HG03066 (cell line): Measurements from ENCODE around the gene ABCB1.

Experiments used
- ATAC-seq: cut with Tn5 transposase; IDR thresholded peaks from one replicate; pipeline ENCODE4 v1.9.1; 2021; ENCODE audit warnings: low read depth; ENCODE audit not compliant: unreplicated experiment

ABCB1 gene

GRCh38 chr7:87600130-87601124, at the start of gene ABCB1:
ABCB1 (minus strand) TSS chr7:87600884; CDS start chr7:87600184, 700 bp downstream.
- ATAC-seq: peak; percentile 58

DNA sequence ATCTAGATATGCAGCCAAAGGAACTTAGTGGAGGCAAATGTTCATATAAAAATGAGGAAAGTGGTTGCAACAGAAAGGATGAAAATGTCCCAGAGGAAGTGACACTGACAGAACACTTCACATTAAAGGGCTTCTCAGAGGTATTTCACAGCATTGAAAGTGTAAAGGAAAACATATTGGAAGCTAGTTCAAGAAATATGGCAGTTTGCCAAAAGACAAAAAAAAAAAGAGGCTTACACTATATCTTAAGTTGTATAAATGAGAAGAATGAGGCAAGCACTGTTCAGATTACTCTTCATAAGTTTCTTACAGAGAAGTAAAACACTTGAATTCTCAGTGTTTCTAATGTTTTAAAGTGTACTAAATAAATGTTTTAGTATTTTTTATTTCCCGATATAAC, 47.6 kb upstream of the ABCB1 start:
- no peak for ATAC-seq

- no peak for ATAC-seq
These were observed 44.8 kb upstream of the ABCB1 start for GRCh38 chr7:87645446-87645845.

DNA sequence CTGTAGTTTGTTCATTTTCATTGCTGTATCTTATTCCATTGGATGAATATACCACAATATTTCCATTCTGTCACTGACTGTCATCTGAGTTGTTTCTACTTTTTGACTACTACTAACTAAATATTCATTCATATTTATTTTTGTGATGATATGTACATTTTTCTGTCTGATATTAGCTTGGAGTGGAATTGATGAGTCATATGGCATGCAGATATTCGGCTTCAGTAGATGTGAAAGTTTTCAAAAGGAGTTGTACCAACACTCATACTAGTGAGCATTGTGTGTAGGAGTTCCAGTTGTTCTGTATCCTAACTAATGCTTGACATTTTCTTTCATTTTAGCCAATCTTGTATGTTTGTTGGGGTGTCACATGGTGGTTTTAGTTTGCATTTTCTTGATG, 35.2 kb upstream of the ABCB1 start:
- no peak for ATAC-seq

GRCh38 chr7:87628780-87629569, 28.3 kb upstream of the ABCB1 start:
- ATAC-seq: no peak

DNA sequence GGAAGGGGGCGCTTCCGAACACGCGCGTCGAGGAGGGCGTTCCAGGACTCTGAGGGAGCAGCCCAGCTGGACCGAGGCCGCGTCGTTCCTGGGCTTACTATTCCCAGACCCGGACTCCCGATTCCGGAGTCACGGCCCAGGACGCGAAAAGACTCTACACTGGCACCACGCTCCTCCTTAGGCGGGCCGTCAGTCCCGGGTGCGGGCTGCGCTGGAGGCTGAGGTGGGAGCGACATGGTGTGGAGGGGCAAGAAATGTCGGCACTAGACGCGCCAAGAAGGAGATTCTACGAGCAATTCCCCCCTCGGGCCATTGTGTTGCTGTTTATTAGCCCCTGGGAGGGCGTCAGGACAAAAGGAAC, 26.9 kb upstream of the ABCB1 start:
- peak; percentile 25 for ATAC-seq

- no peak for ATAC-seq
These were observed 24.4 kb upstream of the ABCB1 start for GRCh38 chr7:87625101-87625500.

GRCh38 chr7:87624628-87625027, 23.9 kb upstream of the ABCB1 start:
- no peak for ATAC-seq

DNA sequence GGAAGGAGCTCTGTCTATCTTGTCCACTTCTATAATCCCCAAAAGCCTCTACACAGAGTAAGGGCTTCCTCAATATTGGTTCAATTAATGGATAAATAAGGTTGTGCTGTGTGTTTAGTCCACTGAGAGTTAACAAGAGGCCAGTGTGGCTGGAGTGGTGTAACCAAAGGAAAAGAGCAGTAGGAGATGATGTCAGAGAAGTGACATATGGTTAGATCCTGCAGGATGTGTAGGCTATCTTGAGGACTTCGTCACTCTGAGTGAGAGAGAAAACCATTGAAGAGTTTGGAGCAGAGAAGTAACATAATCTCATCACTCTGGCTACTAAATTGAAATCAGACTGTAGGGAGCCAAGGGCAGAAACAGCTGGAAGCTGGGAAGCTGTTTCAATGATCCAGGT, 14.5 kb upstream of the ABCB1 start:
- no peak for ATAC-seq

GRCh38 chr7:87609916-87610315, 9.2 kb upstream of the ABCB1 start:
- no peak for ATAC-seq

DNA sequence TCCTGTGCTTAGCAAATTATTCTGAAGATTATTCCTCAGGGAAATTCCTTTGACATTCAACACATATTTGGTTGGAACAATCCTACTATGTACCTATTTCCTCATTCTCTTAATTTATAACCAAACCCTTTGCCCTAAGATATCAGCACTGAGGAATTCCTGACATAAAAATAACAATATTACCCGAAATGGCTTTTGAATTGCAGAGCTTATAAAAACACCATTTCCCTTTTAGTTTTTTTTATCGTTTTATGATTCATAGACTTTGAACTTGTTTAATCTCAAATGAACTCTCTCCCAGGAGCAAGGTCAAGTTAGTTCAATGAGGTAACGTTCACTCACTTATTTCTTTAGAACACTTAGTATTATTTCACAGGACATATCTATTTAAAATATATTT, 7.7 kb upstream of the ABCB1 start:
- no peak for ATAC-seq

- no peak for ATAC-seq
These were observed 3.6 kb upstream of the ABCB1 start for GRCh38 chr7:87604264-87604663.

- peak; percentile 94 for ATAC-seq
These were observed 1.3 kb downstream of the ABCB1 start for GRCh38 chr7:87599336-87599735.

GRCh38 chr7:87598234-87599009, 2.3 kb downstream of the ABCB1 start:
- no peak for ATAC-seq

DNA sequence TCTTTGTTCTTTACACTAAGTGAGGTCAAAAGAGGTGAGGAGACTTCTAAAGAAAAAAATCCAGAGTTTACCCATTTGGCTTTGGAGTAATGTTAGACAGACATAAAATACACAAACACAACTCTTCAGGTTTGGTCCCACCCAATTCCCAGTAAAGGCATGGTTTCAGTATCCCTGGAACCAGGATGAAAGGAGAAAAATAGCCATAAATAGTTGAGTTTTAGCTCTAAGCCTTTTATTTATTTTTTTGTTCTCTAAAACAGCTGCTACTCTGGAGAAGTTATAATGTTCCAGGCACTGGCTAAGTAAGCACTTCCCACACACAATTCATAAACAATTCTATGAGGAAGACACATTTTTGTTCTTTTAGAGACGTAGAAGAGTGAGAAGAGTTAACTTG, 4.0 kb downstream of the ABCB1 start:
- ATAC-seq: no peak

DNA sequence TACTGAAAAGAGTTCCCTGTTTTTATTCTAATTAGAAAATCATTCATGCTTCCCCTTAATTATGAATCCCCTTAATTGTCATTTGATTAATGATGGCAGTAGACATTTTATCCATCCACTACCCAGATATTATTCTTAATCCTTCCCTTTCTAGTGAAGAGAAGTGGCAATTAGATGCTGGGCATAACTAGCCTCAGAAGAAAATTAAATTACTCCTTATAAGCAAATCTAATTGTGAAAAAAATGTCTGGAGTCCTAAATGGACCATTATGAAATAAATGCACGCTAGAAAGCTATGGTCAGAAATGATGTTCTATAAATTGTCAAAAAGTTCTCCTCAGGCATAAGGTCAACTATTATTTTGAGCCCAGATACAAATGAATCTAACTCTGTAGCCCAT, 4.5 kb downstream of the ABCB1 start:
- no peak for ATAC-seq

- ATAC-seq: no peak
These were observed 8.4 kb downstream of the ABCB1 start for GRCh38 chr7:87592300-87592699.

DNA sequence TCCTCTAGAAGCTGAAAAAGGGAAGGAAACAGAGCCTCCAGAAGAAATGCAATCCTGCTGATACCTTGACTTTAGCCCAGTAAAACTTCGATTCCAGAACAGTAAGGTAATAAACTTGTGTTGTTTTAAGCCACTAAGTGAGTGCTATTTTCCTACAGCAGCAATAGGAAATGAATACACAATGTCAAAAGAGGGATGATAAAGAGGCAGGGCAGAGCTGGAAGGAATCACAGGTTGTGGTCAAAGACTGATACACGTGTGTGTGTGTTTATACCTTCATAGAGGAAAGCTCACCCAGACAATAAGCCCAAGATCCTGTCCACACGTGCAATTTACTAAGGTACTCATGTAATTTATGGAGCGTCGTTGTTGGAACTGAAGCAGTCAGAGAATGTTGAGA, 9.5 kb downstream of the ABCB1 start:
- no peak for ATAC-seq

- no peak for ATAC-seq
These were observed 10.1 kb downstream of the ABCB1 start for GRCh38 chr7:87590578-87590977.

GRCh38 chr7:87589631-87590030, 11.1 kb downstream of the ABCB1 start:
- ATAC-seq: no peak

- no peak for ATAC-seq
These were observed 19.0 kb downstream of the ABCB1 start for GRCh38 chr7:87581723-87582122.
